Measurements from ENCODE around the gene RGS12. TPM values are rescaled to one million over a fixed set of nuclear protein-coding genes. Genes with fewer than 3 reads are reported as not detected.

Gene RGS12
- total and polyA plus RNA-seq, 2 of the 8 experiments (the other 6 are each of a cell fraction or from before 2014, with no cell fraction given): 6.0 to 16.4 TPM

DNA sequence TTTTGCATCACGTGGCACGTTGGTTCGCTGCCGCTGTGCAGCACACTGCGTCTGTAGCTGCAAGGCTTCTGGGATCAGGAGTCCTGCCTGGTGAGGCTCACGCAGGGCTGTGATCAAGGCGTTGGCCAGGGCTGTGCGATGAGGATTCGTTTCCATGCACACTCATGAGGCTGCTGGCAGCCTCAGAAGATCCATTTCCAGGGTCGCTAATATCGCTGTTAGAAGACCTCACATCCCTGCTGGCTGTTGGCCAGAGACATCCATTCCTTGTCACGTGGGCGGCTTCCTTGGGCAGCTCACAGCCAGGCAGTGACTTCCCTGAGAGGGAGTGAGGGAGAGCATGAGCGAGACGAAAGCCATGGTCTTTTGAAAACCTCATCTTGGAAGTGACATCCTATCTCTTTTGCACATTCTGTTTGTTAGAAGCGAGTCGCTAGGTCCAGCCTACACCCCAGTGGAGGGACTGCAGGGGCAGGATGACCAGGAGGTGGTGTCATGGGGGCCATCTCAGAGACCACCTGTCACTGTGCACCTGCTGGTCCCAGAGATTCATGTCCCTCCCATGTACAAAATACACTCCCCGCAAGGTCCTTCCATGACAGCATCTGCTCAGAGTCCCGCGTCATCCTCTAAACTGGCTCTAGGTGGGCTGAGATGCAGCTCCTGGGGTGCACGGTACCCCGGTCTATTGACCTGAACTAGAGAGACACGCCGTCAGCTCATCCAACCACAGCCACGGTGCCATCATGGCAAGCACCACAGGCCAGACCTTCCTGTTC is 12.2 kb downstream of the RGS12 start (continued):
- TF ChIP-seq, protein P1, sequence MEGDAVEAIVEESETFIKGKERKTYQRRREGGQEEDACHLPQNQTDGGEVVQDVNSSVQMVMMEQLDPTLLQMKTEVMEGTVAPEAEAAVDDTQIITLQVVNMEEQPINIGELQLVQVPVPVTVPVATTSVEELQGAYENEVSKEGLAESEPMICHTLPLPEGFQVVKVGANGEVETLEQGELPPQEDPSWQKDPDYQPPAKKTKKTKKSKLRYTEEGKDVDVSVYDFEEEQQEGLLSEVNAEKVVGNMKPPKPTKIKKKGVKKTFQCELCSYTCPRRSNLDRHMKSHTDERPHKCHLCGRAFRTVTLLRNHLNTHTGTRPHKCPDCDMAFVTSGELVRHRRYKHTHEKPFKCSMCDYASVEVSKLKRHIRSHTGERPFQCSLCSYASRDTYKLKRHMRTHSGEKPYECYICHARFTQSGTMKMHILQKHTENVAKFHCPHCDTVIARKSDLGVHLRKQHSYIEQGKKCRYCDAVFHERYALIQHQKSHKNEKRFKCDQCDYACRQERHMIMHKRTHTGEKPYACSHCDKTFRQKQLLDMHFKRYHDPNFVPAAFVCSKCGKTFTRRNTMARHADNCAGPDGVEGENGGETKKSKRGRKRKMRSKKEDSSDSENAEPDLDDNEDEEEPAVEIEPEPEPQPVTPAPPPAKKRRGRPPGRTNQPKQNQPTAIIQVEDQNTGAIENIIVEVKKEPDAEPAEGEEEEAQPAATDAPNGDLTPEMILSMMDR (IDR thresholded peaks at IDR 0.05; ENCODE audit: control extremely low read depth in 1 of 3, insufficient read depth in 1 of 3, low read depth in 1 of 3, low read length in 3 of 3): no peak
- no peak for TF ChIP-seq EZH2 (IDR thresholded peaks at IDR 0.05; ENCODE audit: low read depth, low read length, severe bottlenecking)
- no peak for TF ChIP-seq SUZ12 (IDR thresholded peaks at IDR 0.05; ENCODE audit: low read length)
- TF ChIP-seq USF2 (IDR thresholded peaks at IDR 0.05; ENCODE audit: low read length): no peak
- TF ChIP-seq GABPA (IDR thresholded peaks at IDR 0.05; ENCODE audit: borderline replicate concordance, insufficient read depth, low read length): no peak

Measured in H1 (cell line).